NCI-H446 (cell line): ENCODE results near the gene OR8H2.
"Not testable (repeated sequence)": the region's sequence is repeated elsewhere in the genome, so short reads cannot be mapped to it uniquely, and the experiment has no call there.

Source experiments
- DNase-seq, 2 experiments: peaks; one replicate each; lab custom pipeline; 2025; lab: John Stamatoyannopoulos, UW

Gene OR8H2, protein sequence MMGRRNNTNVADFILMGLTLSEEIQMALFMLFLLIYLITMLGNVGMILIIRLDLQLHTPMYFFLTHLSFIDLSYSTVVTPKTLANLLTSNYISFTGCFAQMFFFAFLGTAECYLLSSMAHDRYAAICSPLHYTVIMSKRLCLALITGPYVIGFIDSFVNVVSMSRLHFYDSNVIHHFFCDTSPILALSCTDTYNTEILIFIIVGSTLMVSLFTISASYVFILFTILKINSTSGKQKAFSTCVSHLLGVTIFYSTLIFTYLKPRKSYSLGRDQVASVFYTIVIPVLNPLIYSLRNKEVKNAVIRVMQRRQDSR

DNA sequence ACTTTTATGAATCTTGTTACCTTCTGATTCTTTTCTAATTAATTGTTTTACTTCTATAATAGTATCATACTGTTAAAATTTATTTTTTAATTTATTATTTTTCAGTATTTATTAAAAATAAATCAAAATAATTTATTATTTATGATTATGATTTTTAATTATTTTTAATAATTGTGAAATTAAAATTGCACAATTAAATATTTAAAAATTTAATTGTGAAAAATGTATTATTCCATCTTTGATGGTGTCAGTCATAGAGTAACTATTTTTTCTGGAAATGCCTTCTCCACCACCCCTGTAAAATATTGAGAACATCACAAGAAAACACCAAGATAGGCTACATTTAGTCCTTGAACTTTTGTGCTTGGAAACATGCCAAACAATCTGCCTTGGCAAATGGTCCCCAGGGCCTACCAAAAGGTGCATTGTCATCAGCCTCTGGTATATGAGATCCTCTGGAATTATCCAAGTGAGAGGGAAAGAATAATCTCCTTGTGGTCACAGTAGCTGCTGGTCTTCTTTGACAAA, at the start of gene OR8H2:
TSS of gene OR8H2 (plus strand) at position 478 of the 528 bp plus-strand sequence. CDS start 1,356 bp downstream, outside the sequence.
- DNase-seq = no peak

DNA sequence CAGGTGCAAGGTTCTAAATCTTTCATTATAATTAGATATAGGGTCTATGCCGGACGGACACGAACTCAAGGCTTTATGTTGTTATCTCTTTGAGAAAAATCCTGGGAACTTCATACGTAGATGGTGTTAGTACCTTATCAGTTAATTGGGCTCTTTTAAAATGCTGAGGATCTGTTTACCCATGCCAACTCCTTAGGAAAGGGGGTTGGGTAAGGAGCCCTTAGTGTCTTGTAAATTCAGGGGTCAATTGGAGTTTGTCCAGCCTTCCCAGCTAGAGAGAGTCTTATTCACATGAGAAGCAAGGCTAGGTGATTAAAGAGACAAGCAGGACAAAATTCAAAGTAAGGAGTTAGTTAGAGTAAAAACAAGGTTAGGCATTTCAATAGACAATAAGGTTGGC, 47.1 kb upstream of the OR8H2 start:
- not testable (repeated sequence) for DNase-seq

DNA sequence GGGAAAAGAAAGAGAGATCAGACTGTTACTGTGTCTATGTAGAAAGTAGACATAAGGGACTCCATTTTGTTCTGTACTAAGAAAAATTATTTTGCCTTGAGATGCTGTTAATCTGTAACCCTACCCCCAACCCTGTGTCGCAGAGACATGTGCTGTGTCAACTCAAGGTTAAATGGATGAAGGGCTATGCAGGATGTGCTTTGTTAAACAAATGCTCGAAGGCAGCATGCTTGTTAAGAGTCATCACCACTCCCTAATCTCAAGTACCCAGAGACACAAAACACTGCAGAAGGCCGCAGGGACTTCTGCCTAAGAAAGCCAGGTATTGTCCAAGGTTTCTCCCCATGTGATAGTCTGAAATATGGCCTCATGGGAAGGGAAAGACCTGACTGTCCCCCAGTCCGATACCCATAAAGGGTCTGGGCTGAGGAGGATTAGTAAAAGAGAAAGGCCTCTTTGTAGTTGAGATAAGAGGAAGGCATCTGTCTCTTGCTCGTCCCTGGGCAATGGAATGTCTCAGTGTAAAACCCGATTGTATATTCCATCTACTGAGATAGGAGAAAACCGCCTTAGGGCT, 45.7 kb upstream of the OR8H2 start:
- not testable (repeated sequence) for DNase-seq

DNA sequence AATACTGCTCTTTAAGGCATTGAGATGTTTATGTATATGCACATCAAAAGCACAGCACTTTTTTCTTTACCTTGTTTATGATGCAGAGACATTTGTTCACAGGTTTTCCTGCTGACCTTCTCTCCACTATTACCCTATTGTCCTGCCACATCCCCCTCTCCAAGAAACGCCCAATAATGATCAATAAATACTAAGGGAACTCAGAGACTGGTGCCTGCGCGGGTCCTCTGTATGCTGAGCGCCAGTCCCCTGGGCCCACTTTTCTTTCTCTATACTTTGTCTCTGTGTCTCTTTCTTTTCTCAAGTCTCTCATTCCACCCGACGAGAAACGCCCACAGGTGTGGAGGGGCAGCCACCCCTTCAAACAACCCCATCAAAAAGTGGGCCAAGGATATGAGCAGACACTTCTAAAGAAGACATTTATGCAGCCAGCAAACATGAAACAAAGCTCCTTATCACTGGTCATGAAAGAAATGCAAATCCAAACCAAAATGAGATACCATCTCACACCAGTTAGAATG, 45.2 kb upstream of the OR8H2 start:
- DNase-seq = not testable (repeated sequence)

DNA sequence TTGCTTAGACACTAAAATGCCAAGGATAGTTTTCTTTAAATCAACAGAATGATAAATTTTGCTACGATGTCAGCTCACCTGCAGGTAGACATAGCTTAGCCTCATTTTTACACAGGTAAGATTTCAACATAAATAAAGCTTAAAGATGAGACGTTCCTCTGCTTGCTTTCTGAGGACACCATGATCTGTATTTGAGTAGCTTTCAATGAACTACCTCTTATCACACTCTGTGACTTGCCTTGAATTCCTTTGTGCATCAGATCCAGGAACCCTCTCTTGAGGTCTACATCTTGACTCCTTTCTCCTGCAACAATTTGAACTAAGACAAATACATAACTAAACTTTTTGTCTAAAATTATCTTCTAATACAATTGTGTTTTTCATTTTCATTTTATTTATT, 36.5 kb upstream of the OR8H2 start:
- no peak for DNase-seq

DNA sequence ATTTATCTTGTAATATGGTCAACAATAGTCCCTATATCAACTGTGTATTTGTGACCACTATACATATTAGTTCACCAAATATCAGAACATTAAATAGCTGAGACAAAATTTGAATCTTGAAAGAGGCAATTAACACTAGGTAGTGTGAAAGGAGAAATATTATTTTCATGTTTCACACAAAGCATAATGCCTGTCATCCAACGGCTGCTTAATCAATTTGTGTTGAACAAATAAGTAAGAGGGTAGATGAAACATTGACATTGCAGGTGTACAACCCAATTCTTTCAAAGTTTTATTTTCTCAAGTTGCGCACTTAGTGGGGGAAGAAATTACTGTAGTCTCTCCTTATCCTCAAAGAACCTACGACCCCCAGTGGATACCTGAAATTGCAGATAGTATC, 13.8 kb upstream of the OR8H2 start:
- DNase-seq = no peak

DNA sequence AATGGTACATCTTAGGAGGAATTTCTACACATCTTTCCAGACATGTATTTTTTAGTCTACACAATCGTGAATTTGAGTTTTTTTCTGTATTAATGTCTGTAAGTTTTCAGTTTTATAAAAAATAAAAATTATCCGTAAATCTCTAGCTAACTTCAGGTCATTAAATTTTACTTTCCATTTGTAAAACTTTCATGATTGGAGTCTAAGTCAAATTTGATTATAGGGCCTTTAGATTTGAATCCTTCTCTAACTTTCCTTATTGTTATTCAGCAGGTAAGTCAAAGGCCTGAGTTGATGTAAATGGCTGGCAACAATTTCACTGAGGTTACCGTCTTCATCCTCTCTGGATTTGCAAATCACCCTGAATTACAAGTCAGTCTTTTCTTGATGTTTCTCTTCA, 10.5 kb upstream of the OR8H2 start, which contains the start of gene OR8I2:
TSS of gene OR8I2 (plus strand) at position 301 of the 400 bp plus-strand sequence. CDS start at position 301, 0 bp downstream.
- DNase-seq = no peak

DNA sequence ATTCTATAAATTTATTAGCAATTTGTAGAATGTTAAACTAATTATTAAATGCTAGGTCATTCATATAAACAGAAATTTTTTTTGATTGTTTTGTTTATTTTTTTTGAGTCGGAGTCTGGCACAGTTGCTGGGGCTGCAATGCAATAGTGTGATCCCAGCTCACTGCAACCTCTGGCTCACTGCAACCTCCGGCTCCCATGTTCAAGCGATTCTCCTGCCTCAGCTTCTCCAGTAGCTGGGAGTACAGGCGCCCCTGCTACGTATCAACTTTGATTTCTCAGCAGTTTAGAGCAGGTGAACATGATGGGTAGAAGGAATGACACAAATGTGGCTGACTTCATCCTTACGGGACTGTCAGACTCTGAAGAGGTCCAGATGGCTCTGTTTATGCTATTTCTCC, 18.6 kb downstream of the OR8H2 start, which contains the start of gene OR8H3:
TSS of gene OR8H3 (plus strand) at position 301 of the 400 bp plus-strand sequence. CDS start at position 301, 0 bp downstream.
- no peak for DNase-seq

DNA sequence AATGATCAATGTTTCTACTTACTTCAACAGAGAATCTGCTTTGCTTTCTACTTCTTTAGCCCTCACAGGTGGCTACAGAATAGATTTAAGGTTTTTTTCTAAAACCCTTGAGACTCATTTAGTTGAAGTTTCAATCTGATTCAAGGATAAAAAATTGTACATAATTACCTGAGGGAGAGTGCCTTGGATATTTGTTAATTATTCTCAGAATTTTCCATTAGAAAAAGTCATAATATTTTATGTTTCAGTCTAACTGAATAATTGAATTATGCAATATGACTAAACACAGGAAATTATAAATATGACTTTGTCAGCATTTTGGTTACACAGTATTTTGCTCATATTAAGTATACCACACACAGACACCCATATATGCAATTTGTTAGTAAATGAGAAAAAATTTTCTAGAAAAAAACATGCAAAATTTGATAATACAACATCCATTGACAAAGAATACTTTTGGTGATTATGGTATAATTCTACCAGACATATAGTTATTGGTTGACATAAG, 36.7 kb downstream of the OR8H2 start, which contains the start of gene OR8J3:
TSS of gene OR8J3 (minus strand) at position 51 of the 511 bp plus-strand sequence. CDS start 2,483 bp downstream, outside the sequence.
- no peak for DNase-seq

DNA sequence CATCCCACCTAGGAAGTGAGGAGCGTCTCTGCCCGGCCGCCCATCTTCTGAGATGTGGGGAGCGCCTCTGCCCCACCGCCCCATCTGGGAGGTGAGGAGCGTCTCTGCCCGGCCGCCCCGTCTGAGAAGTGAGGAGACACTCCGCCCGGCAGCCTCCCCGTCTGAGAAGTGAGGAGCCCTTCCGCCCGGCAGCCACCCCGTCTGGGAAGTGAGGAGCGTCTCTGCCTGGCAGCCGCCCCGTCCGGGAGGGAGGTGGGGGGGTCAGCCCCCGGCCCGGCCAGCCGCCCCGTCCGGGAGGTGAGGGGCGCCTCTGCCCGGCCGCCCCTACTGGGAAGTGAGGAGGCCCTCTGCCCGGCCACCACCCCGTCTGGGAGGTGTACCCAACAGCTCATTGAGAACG, 40.2 kb downstream of the OR8H2 start:
- DNase-seq = not testable (repeated sequence)

DNA sequence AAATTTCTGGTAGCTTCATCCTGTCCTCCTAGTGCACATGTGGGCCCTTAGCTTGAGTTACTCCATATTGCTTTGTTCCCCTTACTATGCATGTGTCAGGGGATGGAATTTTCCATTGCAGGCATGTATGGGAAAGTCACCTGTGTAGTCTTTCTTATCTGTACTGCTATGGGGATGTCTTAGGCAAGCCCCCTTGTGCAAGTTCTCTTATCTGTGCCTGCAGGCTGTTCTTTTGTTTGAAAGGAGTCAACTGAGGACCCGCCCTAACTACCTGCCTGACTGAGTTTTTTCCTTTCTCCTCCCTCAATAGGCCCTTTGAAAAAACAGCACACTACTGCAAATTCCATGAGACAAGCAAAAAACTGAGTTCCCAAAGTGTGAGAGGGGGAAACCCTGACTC, 47.9 kb downstream of the OR8H2 start:
- DNase-seq = no peak

DNA sequence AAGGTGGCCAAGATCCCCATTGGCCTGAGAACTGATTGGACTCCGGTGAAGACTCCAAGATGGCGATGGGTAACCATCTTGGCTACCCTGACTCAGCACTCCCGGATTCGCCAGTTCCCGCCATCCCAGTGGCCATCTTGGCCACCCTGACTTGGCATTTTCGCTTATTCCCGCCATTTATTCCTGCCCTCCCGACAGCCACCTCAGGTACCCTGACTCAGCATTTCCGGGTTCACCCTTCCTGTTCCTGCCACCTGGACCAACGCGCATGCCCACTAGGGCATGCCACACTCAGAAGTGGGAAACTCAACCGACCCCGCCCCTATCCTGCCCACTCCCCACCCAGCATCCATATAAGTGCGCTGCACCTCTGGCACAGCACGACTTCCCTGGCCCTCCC, 48.8 kb downstream of the OR8H2 start:
- DNase-seq = peak in 1 of 2 experiments; percentile 33
